HG02973 (cell line): ENCODE measurements around the gene AFAP1.
A peak's percentile ranks its signal among the peaks of the same experiment; 100 is the strongest.

ENCODE experiments used
- ATAC-seq: cut with Tn5 transposase; IDR thresholded peaks from one replicate; pipeline ENCODE4 v1.9.1; 2021; ENCODE audit warnings: moderate library complexity; ENCODE audit not compliant: unreplicated experiment

AFAP1 gene

GRCh38 chr4:7774301-7775294 lies 165.1 kb downstream of the AFAP1 start:
- no peak for ATAC-seq

GRCh38 chr4:7773401-7774180 lies 166.1 kb downstream of the AFAP1 start:
- ATAC-seq: no peak

- no peak for ATAC-seq
These were observed 166.8 kb downstream of the AFAP1 start for GRCh38 chr4:7772711-7773385.

GRCh38 chr4:7771541-7772507 lies 167.8 kb downstream of the AFAP1 start:
- peak; percentile 90 for ATAC-seq

GRCh38 chr4:7771056-7771455 lies 168.6 kb downstream of the AFAP1 start:
- ATAC-seq: no peak

GRCh38 chr4:7770224-7771050 lies 169.2 kb downstream of the AFAP1 start:
- ATAC-seq: no peak

- ATAC-seq: no peak
These were observed 170.1 kb downstream of the AFAP1 start for GRCh38 chr4:7769396-7770223.

GRCh38 chr4:7768736-7769135 lies 170.9 kb downstream of the AFAP1 start:
- no peak for ATAC-seq

GRCh38 chr4:7767966-7768365 lies 171.7 kb downstream of the AFAP1 start:
- ATAC-seq: no peak

- ATAC-seq: no peak
These were observed 172.1 kb downstream of the AFAP1 start for GRCh38 chr4:7767526-7767925.

GRCh38 chr4:7766661-7767345 lies 172.9 kb downstream of the AFAP1 start:
- ATAC-seq: no peak

GRCh38 chr4:7766086-7766485 lies 173.6 kb downstream of the AFAP1 start:
- no peak for ATAC-seq

GRCh38 chr4:7765666-7766065 lies 174.0 kb downstream of the AFAP1 start:
- ATAC-seq: no peak

- no peak for ATAC-seq
These were observed 175.2 kb downstream of the AFAP1 start for GRCh38 chr4:7764466-7764865.

GRCh38 chr4:7763788-7764187 lies 175.9 kb downstream of the AFAP1 start:
- ATAC-seq: no peak

- no peak for ATAC-seq
These were observed 176.6 kb downstream of the AFAP1 start for GRCh38 chr4:7763106-7763505.

GRCh38 chr4:7762376-7763030 lies 177.2 kb downstream of the AFAP1 start:
- ATAC-seq: no peak
